ENCODE measurements around the gene ECE2.

GRCh38 chr3:184236636-184237035, 39.2 kb upstream of the ECE2 start:
- no peak for TF ChIP-seq REST (IDR thresholded peaks at IDR 0.05; ENCODE audit: low read depth, low read length)
- no peak for TF ChIP-seq CTCF (IDR thresholded peaks at IDR 0.05)
- no peak for TF ChIP-seq YY1 (IDR thresholded peaks at IDR 0.05; ENCODE audit: low read depth)
- TF ChIP-seq ZBTB33 (IDR thresholded peaks at IDR 0.05; ENCODE audit: borderline replicate concordance, low read depth) = no peak
- TF ChIP-seq EP300 (IDR thresholded peaks at IDR 0.05; ENCODE audit: borderline replicate concordance in 1 of 2, low read depth in 1 of 2, low read length in 1 of 2) = no peak
- no peak for TF ChIP-seq POLR2AphosphoS5 (IDR thresholded peaks at IDR 0.05; ENCODE audit: low read depth, low read length)
- TF ChIP-seq GABPA (IDR thresholded peaks at IDR 0.05; ENCODE audit: low read depth) = no peak
- no peak for TF ChIP-seq MXI1 (IDR thresholded peaks at IDR 0.05; ENCODE audit: low read depth, low read length)

Data from SK-N-SH (cell line).